K562 (cell line): ENCODE measurements around the gene PPRC1. TPM values are rescaled to one million over a fixed set of nuclear protein-coding genes. Genes with fewer than 3 reads are reported as not detected.
A peak's percentile ranks its signal among the peaks of the same experiment; 100 is the strongest.

Experiments
- ATAC-seq: fragments of 200-7000 bp; cut with Tn5 transposase; 3 replicates; pipeline ENCODE4 v1.9.1; 2020; ENCODE audit warnings: moderate library complexity
- BruUV-seq: library from RNA; stranded (reverse); fragments of 400-500 nt; replicated peaks from 2 replicates; lab custom pipeline; 2021; lab: Mats Ljungman, UMichigan
- CTCF ChIA-PET: fragments of 300-600 bp; formaldehyde crosslinking; extraction: SDS; loops from one replicate; lab custom pipeline; 2021; ENCODE audit warnings: low intra/inter-chr PET ratio; lab: Yijun Ruan, JAX
- POLR2A ChIA-PET: fragments of 300-600, 350-650 bp; sonication (Branson Sonifier 250); formaldehyde crosslinking; extraction: SDS; loops from one replicate; lab custom pipeline; 2021; ENCODE audit warnings: antibody characterized with exemption, inconsistent platforms; lab: Yijun Ruan, JAX
- DNase-seq, 4 experiments: peaks; one replicate each; pipeline versions ENCODE4 v3.0.0 to v3.0.0-alpha.2; 2011 to 2018; ENCODE audit warnings: low spot score in 3 of 4, mixed read lengths in 3 of 4; ENCODE audit errors: extremely low read depth in 1 of 4
- FAIRE-seq: peaks from 2 replicates; lab custom pipeline; 2011; peaks lifted over from hg19 to GRCh38; lab: Jason Lieb, UNC
- H2AFZ ChIP-seq: 2 replicates; pipeline ENCODE4 v1.6.0; 2011; ENCODE audit warnings: low read depth, low read length, control low read depth, inconsistent platforms
- H3K27ac ChIP-seq: fragments of 200-600 bp; 3 replicates; pipeline ENCODE4 v1.8.0; 2011; ENCODE audit warnings: low read depth, mild to moderate bottlenecking, control low read depth, inconsistent platforms, low read length, moderate library complexity, mixed read lengths; ENCODE audit errors: extremely low read depth
- H3K27me3 ChIP-seq, 2 experiments: fragments of 300-600 bp in 1 of 2; 2 replicates in 1 of 2; 3 replicates in 1 of 2; pipeline versions ENCODE4 v1.6.0 to v1.8.0; 2011; ENCODE audit warnings: inconsistent platforms in 2 of 2, low read length in 2 of 2, mild to moderate bottlenecking in 1 of 2, mixed read lengths in 1 of 2, moderate library complexity in 1 of 2; ENCODE audit not compliant: control insufficient read depth in 2 of 2, insufficient read depth in 2 of 2
- H3K36me3 ChIP-seq: fragments of 300-600 bp; 3 replicates; pipeline ENCODE4 v1.8.0; 2011; ENCODE audit warnings: mild to moderate bottlenecking, low read length, inconsistent platforms; ENCODE audit not compliant: control insufficient read depth, insufficient read depth
- H3K4me1 ChIP-seq, 2 experiments: fragments of 200-600 bp in 1 of 2; replicated peaks in 1 of 2; 2 replicates in 1 of 2; 3 replicates in 1 of 2; pipeline versions ENCODE4 v1.5.1 to v1.8.0; 2011; ENCODE audit warnings: inconsistent platforms in 2 of 2, low read length in 2 of 2, mild to moderate bottlenecking in 1 of 2, mixed read lengths in 1 of 2, moderate library complexity in 1 of 2; ENCODE audit not compliant: control insufficient read depth in 2 of 2, insufficient read depth in 2 of 2
- H3K4me2 ChIP-seq: 2 replicates; pipeline ENCODE4 v1.6.1; 2011; ENCODE audit warnings: low read length, control low read depth, inconsistent platforms, mixed read lengths; ENCODE audit not compliant: insufficient read depth
- H3K4me3 ChIP-seq: fragments of 200-600 bp; sonication (generic), shearing (Covaris generic); 2 replicates; pipeline ENCODE4 v1.5.1; 2016; ENCODE audit warnings: control low read depth, inconsistent platforms
- H3K79me2 ChIP-seq: fragments of 200-600 bp; 3 replicates; pipeline ENCODE4 v1.8.0; 2011; ENCODE audit warnings: low read length, inconsistent platforms; ENCODE audit not compliant: control insufficient read depth, insufficient read depth
- H3K9ac ChIP-seq, 2 experiments: 2 replicates each; pipeline versions ENCODE4 v1.6.0 to v1.6.1; 2011; ENCODE audit warnings: low read depth in 2 of 2, low read length in 2 of 2, control low read depth in 1 of 2, inconsistent platforms in 1 of 2, mild to moderate bottlenecking in 1 of 2, mixed read lengths in 1 of 2; ENCODE audit not compliant: insufficient read depth in 1 of 2
- H3K9me1 ChIP-seq: one replicate; pipeline ENCODE4 v1.6.0; 2011; ENCODE audit warnings: inconsistent platforms, mild to moderate bottlenecking, low read length, moderate library complexity; ENCODE audit not compliant: control insufficient read depth, insufficient read depth
- H3K9me3 ChIP-seq: replicated peaks from 2 replicates; pipeline ENCODE4 v1.5.1; 2011; ENCODE audit warnings: low read depth, low read length, inconsistent platforms; ENCODE audit not compliant: control insufficient read depth, insufficient read depth
- H4K20me1 ChIP-seq: replicated peaks from 2 replicates; pipeline ENCODE4 v1.6.1; 2011; ENCODE audit warnings: low read length, inconsistent platforms, mixed read lengths; ENCODE audit not compliant: control insufficient read depth, insufficient read depth
- CCAR2 ChIP-seq: fragments of 200-400 bp; formaldehyde crosslinking; IDR thresholded peaks from 2 replicates; pipeline ENCODE4 v1.6.1; 2017; ENCODE audit warnings: mild to moderate bottlenecking, low read depth, low read length
- CEBPB ChIP-seq: fragments of 450-650 bp; IDR thresholded peaks from 2 replicates; pipeline ENCODE4 v1.6.1; 2016; ENCODE audit warnings: missing genetic modification characterization, missing compliant biosample characterization
- CEBPG ChIP-seq, 3 experiments: fragments of 200-800 bp in 1 of 3; sonication (Bioruptor generic) in 1 of 3; sonication (generic) in 1 of 3; formaldehyde crosslinking in 1 of 3; IDR thresholded peaks in 2 of 3; conservative IDR thresholded peaks in 1 of 3; 2 replicates each; pipeline versions ENCODE4 v1.6.1 to v1.8.0; 2016 to 2022; ENCODE audit warnings: missing compliant biosample characterization in 2 of 3, missing genetic modification characterization in 2 of 3, mild to moderate bottlenecking in 1 of 3, missing genetic modification reagents in 1 of 3
- FUS ChIP-seq: fragments of 200-400 bp; formaldehyde crosslinking; optimal IDR thresholded peaks from 2 replicates; pipeline ENCODE3; 2017; ENCODE audit warnings: low read depth, low read length
- KDM2B ChIP-seq: fragments of 250-450 bp; sonication (Bioruptor Pico); IDR thresholded peaks from 2 replicates; pipeline ENCODE4 v1.8.0; 2021; ENCODE audit warnings: mild to moderate bottlenecking, moderate library complexity
- MBD1 ChIP-seq: fragments of 250-450 bp; sonication (Bioruptor Pico); IDR thresholded peaks from 2 replicates; pipeline ENCODE4 v1.8.0; 2022; ENCODE audit warnings: inconsistent platforms
- NCOA4 ChIP-seq: fragments of 450-650 bp; IDR thresholded peaks from 2 replicates; pipeline ENCODE4 v1.6.1; 2018; ENCODE audit warnings: mild to moderate bottlenecking; ENCODE audit not compliant: partially characterized antibody
- WGBS: fragments of 100-300 bp; shearing (Covaris generic); methylation state at CpG from one replicate; pipeline ENCODE4 v1.1.6; 2016; ENCODE audit warnings: low coverage, mixed read lengths; ENCODE audit not compliant: insufficient coverage; ENCODE audit errors: missing lambda C conversion rate; 5-methylcytosine and 5-hydroxymethylcytosine counted together
- in situ Hi-C: fragments of 300-500 bp; cut with MboI; formaldehyde crosslinking; loops from 4 replicates; pipeline ENCODE4 v1.15.0; 2018; ENCODE audit warnings: inconsistent platforms, mixed read lengths
- intact Hi-C: fragments of 100-400 bp; cut with micrococcal nuclease; formaldehyde crosslinking; loops from 2 replicates; pipeline ENCODE4 v1.14.2; 2022
- polyA plus RNA-seq, 8 experiments: library from polyadenylated mRNA; depleted of rRNA in 4 of 8; stranded (reverse) in 5 of 8; unstranded in 3 of 8; fragments of >200 nt; fragmentation: Nextera tagmentation in 2 of 8; fragmentation: Illumina TruSeq in 1 of 8; extraction: Ambion mirVana in 2 of 8; extraction: Trizol in 1 of 8; gene quantifications; 2 replicates each; pipeline versions ENCODE4 v1.2.1 to v1.2.3, GENCODE V29; 2011 to 2014; ENCODE audit warnings: inconsistent platforms in 1 of 8, missing spikeins in 1 of 8
- total RNA-seq, 7 experiments: library from RNA; depleted of rRNA in 6 of 7; stranded (reverse); fragments of >200 nt in 6 of 7; fragmentation: Illumina TruSeq in 2 of 7; extraction: Trizol in 2 of 7; gene quantifications; 2 replicates each; pipeline versions ENCODE4 v1.2.1 to v1.2.3, GENCODE V29; 2011 to 2021; ENCODE audit warnings: low replicate concordance in 1 of 7
- TF ChIP-seq, protein P1 (sequence below): fragments of 250-450 bp; sonication (Bioruptor Pico); IDR thresholded peaks from 2 replicates; pipeline ENCODE4 v1.4.0; 2020; ENCODE audit warnings: mild to moderate bottlenecking

PPRC1 gene
- total and polyA plus RNA-seq, 9 of the 15 experiments (the other 6 are each of a cell fraction or from before 2014, with no cell fraction given) = 8.5 to 47.1 (median 16.2) TPM

DNA sequence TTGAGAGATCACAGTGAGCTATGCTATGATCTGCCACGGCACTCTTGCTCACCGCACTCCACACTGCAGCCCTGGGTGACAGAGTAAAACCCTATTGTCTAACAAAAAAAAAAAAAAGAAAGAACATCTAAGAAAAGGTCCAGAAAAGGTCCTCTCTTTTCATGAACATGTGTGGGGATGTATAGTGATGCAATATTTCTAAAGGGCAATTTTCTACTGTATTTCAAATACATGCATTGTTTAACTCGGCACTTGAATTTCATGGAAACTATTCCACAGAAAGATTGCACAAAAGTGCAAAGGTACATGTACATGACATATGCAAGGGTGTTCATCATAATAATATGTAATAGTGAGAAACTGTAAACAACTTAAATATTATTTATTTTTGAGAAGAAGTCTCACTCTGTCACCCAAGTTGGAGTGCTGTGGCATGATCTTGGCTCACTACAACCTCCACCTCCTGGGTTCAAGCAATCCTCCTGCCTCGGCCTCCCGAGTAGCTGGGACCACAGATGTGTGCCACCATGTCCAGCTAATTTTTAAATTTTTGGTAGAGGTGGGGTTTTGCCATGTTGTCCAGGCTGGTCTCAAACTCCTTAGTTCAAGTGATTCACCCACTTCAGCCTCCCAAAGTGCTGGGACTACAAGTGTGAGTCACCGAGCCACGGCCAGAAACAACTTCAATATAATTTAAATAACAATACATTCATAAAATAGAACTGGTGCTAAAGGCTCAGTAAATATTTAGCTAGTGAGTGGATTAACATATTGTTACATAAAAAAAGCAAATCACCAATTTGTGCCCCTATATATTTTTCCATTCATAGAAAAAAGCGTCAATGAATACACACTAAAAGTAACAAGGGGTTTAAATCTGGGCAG, 1.3 kb upstream of the PPRC1 start:
- TF ChIP-seq, protein P1, sequence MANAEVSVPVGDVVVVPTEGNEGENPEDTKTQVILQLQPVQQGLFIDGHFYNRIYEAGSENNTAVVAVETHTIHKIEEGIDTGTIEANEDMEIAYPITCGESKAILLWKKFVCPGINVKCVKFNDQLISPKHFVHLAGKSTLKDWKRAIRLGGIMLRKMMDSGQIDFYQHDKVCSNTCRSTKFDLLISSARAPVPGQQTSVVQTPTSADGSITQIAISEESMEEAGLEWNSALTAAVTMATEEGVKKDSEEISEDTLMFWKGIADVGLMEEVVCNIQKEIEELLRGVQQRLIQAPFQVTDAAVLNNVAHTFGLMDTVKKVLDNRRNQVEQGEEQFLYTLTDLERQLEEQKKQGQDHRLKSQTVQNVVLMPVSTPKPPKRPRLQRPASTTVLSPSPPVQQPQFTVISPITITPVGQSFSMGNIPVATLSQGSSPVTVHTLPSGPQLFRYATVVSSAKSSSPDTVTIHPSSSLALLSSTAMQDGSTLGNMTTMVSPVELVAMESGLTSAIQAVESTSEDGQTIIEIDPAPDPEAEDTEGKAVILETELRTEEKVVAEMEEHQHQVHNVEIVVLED (CRISPR knock-in tag) = no peak
- TF ChIP-seq MBD1 (CRISPR knock-in tag) (no peak), FUS (no peak), KDM2B (CRISPR knock-in tag) (no peak), CEBPB (tag) (0 out of 2 replicates have a peak, but pooled peaks have one; percentile 7), CEBPG (CRISPR knock-in tag; IDR thresholded peaks at IDR 0.05) (no peak), CEBPG (tag; conservative IDR thresholded peaks at IDR 0.05 in 1 of 2, IDR thresholded peaks at IDR 0.05 in 1 of 2) (peak; percentile 24 to 34; a peak in 2 of 4 replicates), CCAR2 (no peak), NCOA4 (no peak)
- 0 out of 2 replicates have a peak, but pooled peaks cover 2% of the 10 kb centered on the region for H3K9me3 ChIP-seq
- peaks cover 18 to 24% of the 10 kb centered on the region in 2 experiments; a peak in 4 of 5 replicates for H3K4me1 ChIP-seq
- no peaks in the 10 kb centered on the region for H3K27me3 ChIP-seq
- peak overlapping the region; percentile 99 for H2AFZ ChIP-seq
- CTCF ChIA-PET = interaction anchor here (0.8 kb wide), 1 partner anchor 216 kb away, joined by 3 read pairs; no protein-coding TSS in a partner anchor
- H3K4me2 ChIP-seq = no peak overlapping the region
- intact Hi-C loops (loop anchor here (1.0 kb wide), 1 partner anchor 21 kb away; the partner anchor contains the start of gene NOLC1), in situ Hi-C loops (no loop called here)
- H3K27ac ChIP-seq = peak overlapping the region; percentile 91; the same call in 1 of the 3 replicates
- peaks cover 12% of the 10 kb centered on the region; the same call in 1 of the 2 replicates for H4K20me1 ChIP-seq
- H3K4me3 ChIP-seq = no peak overlapping the region
- H3K79me2 ChIP-seq = peaks cover 42% of the 10 kb centered on the region
- peaks cover 21% of the 10 kb centered on the region for H3K36me3 ChIP-seq
- POLR2A ChIA-PET = interaction anchor here (0.7 to 2.5 kb wide), 4 partner anchors 8 to 328 kb away, joined by 3 to 16 read pairs (median 4); no protein-coding TSS in a partner anchor
- FAIRE-seq = no peak
- H3K9ac ChIP-seq = peak overlapping the region in 1 of 2 experiments; percentile 94; a peak in 1 of 4 replicates
- H3K9me1 ChIP-seq = peaks cover 5% of the 10 kb centered on the region
- WGBS = 73% methylated on average over 8 of the region's 8 CpGs
- BruUV-seq = no TSS peak
- ATAC-seq = no peak
- no peak for DNase-seq
